Measurements from ENCODE around the gene MPPED2. TPM values are rescaled to one million over a fixed set of nuclear protein-coding genes. Genes with fewer than 3 reads are reported as not detected.
A peak's percentile ranks its signal among the peaks of the same experiment; 100 is the strongest.

Gene MPPED2
- total and polyA plus RNA-seq, 8 donors = 0.12 to 10.3 (median 2.5) TPM

GRCh38 chr11:30605036-30605605 lies 19.0 kb upstream of the MPPED2 start:
- Histone ChIP-seq H3K9me3 (no peaks in the 10 kb centered on the region), H3K27ac (no peak overlapping the region), H3K4me3 (no peak overlapping the region), H3K36me3 (no peaks in the 10 kb centered on the region), H3K4me1 (no peaks in the 10 kb centered on the region), H3K27me3 (no peaks in the 10 kb centered on the region)
- intact Hi-C loops (cut with DNase I; ENCODE audit: low total_unique reads) = no loop called here
- DNase-seq = no peak
- TF ChIP-seq EP300 (IDR thresholded peaks at IDR 0.05) = no peak
- TF ChIP-seq CTCF (IDR thresholded peaks at IDR 0.05) = no peak
- 10 to 36% (median 13%) methylated on average over 3 of the region's 3 CpGs for WGBS, 5 donors

GRCh38 chr11:30603357-30603756 lies 17.2 kb upstream of the MPPED2 start:
- Histone ChIP-seq H3K4me3 (no peak overlapping the region), H3K27ac (no peak overlapping the region), H3K36me3 (no peaks in the 10 kb centered on the region), H3K4me1 (no peaks in the 10 kb centered on the region), H3K27me3 (no peaks in the 10 kb centered on the region), H3K9me3 (no peaks in the 10 kb centered on the region)
- 58 to 72% (median 62%) methylated on average over 2 of the region's 2 CpGs for WGBS, 5 donors
- intact Hi-C loops (cut with DNase I; ENCODE audit: low total_unique reads) = no loop called here
- no peak for DNase-seq
- no peak for TF ChIP-seq EP300 (IDR thresholded peaks at IDR 0.05)
- no peak for TF ChIP-seq POLR2AphosphoS5 (IDR thresholded peaks at IDR 0.05)
- TF ChIP-seq POLR2A (IDR thresholded peaks at IDR 0.05) = no peak
- no peak for TF ChIP-seq CTCF (IDR thresholded peaks at IDR 0.05)

- no peak for TF ChIP-seq POLR2AphosphoS5 (IDR thresholded peaks at IDR 0.05)
- TF ChIP-seq POLR2A (IDR thresholded peaks at IDR 0.05) = no peak
- no peak for TF ChIP-seq EP300 (IDR thresholded peaks at IDR 0.05)
- no peak for TF ChIP-seq CTCF (IDR thresholded peaks at IDR 0.05)
- Histone ChIP-seq H3K9me3 (no peaks in the 10 kb centered on the region), H3K27me3 (no peaks in the 10 kb centered on the region), H3K27ac (no peak overlapping the region), H3K36me3 (no peaks in the 10 kb centered on the region), H3K4me1 (no peaks in the 10 kb centered on the region), H3K4me3 (no peak overlapping the region)
- WGBS, 5 donors = 20 to 38% (median 30%) methylated on average over 2 of the region's 2 CpGs
- peak in 1 of 2 donors; percentile 11 for DNase-seq
- intact Hi-C loops (cut with DNase I; ENCODE audit: low total_unique reads) = no loop called here
These were observed 10.7 kb upstream of the MPPED2 start for GRCh38 chr11:30596832-30597231.

GRCh38 chr11:30595934-30596333 lies 9.8 kb upstream of the MPPED2 start:
- no peaks in the 10 kb centered on the region for H3K27me3 ChIP-seq
- H3K4me1 ChIP-seq = no peaks in the 10 kb centered on the region
- 68 to 86% (median 81%) methylated on average over 3 of the region's 3 CpGs for WGBS, 5 donors
- no peak overlapping the region for H3K27ac ChIP-seq
- H3K4me3 ChIP-seq = no peak overlapping the region
- DNase-seq = no peak
- intact Hi-C loops (cut with DNase I; ENCODE audit: low total_unique reads) = no loop called here
- no peaks in the 10 kb centered on the region for H3K36me3 ChIP-seq
- TF ChIP-seq POLR2AphosphoS5 (IDR thresholded peaks at IDR 0.05) = no peak
- no peak for TF ChIP-seq CTCF (IDR thresholded peaks at IDR 0.05)
- TF ChIP-seq EP300 (IDR thresholded peaks at IDR 0.05) = no peak
- no peak for TF ChIP-seq POLR2A (IDR thresholded peaks at IDR 0.05)
- H3K9me3 ChIP-seq = no peaks in the 10 kb centered on the region

All from stomach (tissue), 9 donors.